Measurements from ENCODE around the gene DENND6A. TPM values are rescaled to one million over a fixed set of nuclear protein-coding genes. Genes with fewer than 3 reads are reported as not detected.

Gene DENND6A
- total RNA-seq, 1 donor: 25.3 TPM

- no peak for TF ChIP-seq CTCF (IDR thresholded peaks at IDR 0.05; ENCODE audit: extremely low read depth, low read depth, low read length)
- Histone ChIP-seq H3K36me3 (ENCODE audit: insufficient read depth, low read length) (no peaks in the 10 kb centered on the region), H2AFZ (ENCODE audit: low read length) (peak overlapping the region; percentile 21), H3K27me3 (ENCODE audit: insufficient read depth, low read length) (no peaks in the 10 kb centered on the region), H3K4me1 (ENCODE audit: insufficient read depth, low read length) (peaks cover 5% of the 10 kb centered on the region), H3K9me3 (ENCODE audit: low read depth, low read length) (no peaks in the 10 kb centered on the region), H3K79me2 (ENCODE audit: insufficient read depth, low read length) (peaks cover 58% of the 10 kb centered on the region), H3K27ac (ENCODE audit: low read depth, low read length) (peak overlapping the region; percentile 72), H3K4me2 (ENCODE audit: insufficient read depth, low read length) (peak overlapping the region; percentile 95), H3K4me3 (ENCODE audit: insufficient read depth, low read length) (peak overlapping the region; percentile 85), H4K20me1 (ENCODE audit: insufficient read depth, low read length) (peaks cover 28% of the 10 kb centered on the region)
- no peak for DNase-seq (ENCODE audit: insufficient read length, low spot score, missing footprints)
These were observed 1.3 kb downstream of the DENND6A start for GRCh38 chr3:57691411-57692132.

DNA sequence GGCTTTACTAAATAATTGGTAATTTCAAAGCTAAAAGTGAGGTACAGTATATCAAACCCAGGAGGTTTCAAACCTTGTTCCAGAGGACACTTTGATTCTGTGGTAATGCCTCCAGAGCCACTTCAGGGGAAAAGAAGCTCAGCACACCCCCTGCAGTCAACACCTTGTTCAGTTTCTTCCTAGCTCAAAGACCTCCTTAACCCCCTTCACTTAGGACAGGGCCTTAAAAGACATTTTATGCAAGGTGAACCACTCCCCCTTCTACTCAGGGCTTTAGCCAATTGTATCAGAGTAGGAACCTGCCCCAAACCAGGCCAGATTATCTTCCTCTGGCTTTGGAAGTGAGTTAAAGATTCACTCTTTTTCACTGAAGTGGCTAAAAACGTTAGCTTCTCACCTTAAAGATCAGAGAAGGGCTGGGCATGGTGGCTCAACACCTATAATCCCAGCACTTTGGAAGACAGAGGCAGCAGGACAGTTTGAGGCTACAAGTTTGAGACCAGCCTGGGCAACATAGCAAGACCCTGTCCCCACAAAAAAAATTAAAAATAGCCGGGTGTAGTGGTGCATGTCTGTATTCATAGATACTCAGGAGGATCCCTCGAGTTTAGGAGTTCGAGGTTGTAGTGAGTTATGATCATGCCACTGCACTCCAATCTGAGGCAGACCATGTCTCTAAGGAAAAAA lies 3.4 kb downstream of the DENND6A start:
- TF ChIP-seq CTCF (IDR thresholded peaks at IDR 0.05; ENCODE audit: extremely low read depth, low read depth, low read length): no peak
- Histone ChIP-seq H3K4me2 (ENCODE audit: insufficient read depth, low read length) (no peak overlapping the region), H3K4me1 (ENCODE audit: insufficient read depth, low read length) (peaks cover 5% of the 10 kb centered on the region), H3K36me3 (ENCODE audit: insufficient read depth, low read length) (no peaks in the 10 kb centered on the region), H3K79me2 (ENCODE audit: insufficient read depth, low read length) (peaks cover 77% of the 10 kb centered on the region), H3K9me3 (ENCODE audit: low read depth, low read length) (no peaks in the 10 kb centered on the region), H4K20me1 (ENCODE audit: insufficient read depth, low read length) (peaks cover 31% of the 10 kb centered on the region), H3K4me3 (ENCODE audit: insufficient read depth, low read length) (no peak overlapping the region), H2AFZ (ENCODE audit: low read length) (no peak overlapping the region), H3K27ac (ENCODE audit: low read depth, low read length) (no peak overlapping the region), H3K27me3 (ENCODE audit: insufficient read depth, low read length) (no peaks in the 10 kb centered on the region)
- no peak for DNase-seq (ENCODE audit: insufficient read length, low spot score, missing footprints)

- Histone ChIP-seq H3K36me3 (ENCODE audit: insufficient read depth, low read length) (no peaks in the 10 kb centered on the region), H2AFZ (ENCODE audit: low read length) (no peak overlapping the region), H3K27ac (ENCODE audit: low read depth, low read length) (no peak overlapping the region), H3K9me3 (ENCODE audit: low read depth, low read length) (no peaks in the 10 kb centered on the region), H4K20me1 (ENCODE audit: insufficient read depth, low read length) (peaks cover 31% of the 10 kb centered on the region), H3K27me3 (ENCODE audit: insufficient read depth, low read length) (no peaks in the 10 kb centered on the region), H3K4me1 (ENCODE audit: insufficient read depth, low read length) (peaks cover 5% of the 10 kb centered on the region), H3K4me3 (ENCODE audit: insufficient read depth, low read length) (no peak overlapping the region), H3K79me2 (ENCODE audit: insufficient read depth, low read length) (peaks cover 88% of the 10 kb centered on the region), H3K4me2 (ENCODE audit: insufficient read depth, low read length) (no peak overlapping the region)
- no peak for TF ChIP-seq CTCF (IDR thresholded peaks at IDR 0.05; ENCODE audit: extremely low read depth, low read depth, low read length)
- no peak for DNase-seq (ENCODE audit: insufficient read length, low spot score, missing footprints)
These were observed 4.6 kb downstream of the DENND6A start for GRCh38 chr3:57688291-57688690.

DNA sequence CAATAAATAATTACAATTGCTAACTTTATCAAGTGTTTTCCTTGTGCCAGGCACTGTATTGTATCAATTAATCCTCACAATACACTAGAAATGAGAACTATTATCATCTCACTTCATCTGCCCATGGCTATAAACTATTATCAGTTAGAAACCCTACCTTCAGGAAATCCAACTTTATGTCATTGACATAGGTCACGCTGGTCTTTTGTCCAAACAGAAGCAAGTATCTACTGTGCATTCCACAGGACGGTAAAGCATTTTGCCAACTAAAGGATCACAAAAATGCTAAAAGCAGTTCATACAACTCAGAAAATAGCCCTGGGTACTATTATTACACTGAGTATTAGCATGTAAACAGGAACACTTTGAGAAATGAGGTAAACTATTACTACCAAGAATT lies 9.6 kb downstream of the DENND6A start:
- peaks cover 23% of the 10 kb centered on the region for H4K20me1 ChIP-seq (ENCODE audit: insufficient read depth, low read length)
- H3K4me1 ChIP-seq (ENCODE audit: insufficient read depth, low read length): peaks cover 2% of the 10 kb centered on the region
- no peak overlapping the region for H3K4me2 ChIP-seq (ENCODE audit: insufficient read depth, low read length)
- no peak overlapping the region for H2AFZ ChIP-seq (ENCODE audit: low read length)
- no peaks in the 10 kb centered on the region for H3K36me3 ChIP-seq (ENCODE audit: insufficient read depth, low read length)
- peaks cover 89% of the 10 kb centered on the region for H3K79me2 ChIP-seq (ENCODE audit: insufficient read depth, low read length)
- no peak for TF ChIP-seq CTCF (IDR thresholded peaks at IDR 0.05; ENCODE audit: extremely low read depth, low read depth, low read length)
- no peak overlapping the region for H3K4me3 ChIP-seq (ENCODE audit: insufficient read depth, low read length)
- no peak overlapping the region for H3K27ac ChIP-seq (ENCODE audit: low read depth, low read length)
- H3K9me3 ChIP-seq (ENCODE audit: low read depth, low read length): no peaks in the 10 kb centered on the region
- no peaks in the 10 kb centered on the region for H3K27me3 ChIP-seq (ENCODE audit: insufficient read depth, low read length)
- no peak for DNase-seq (ENCODE audit: insufficient read length, low spot score, missing footprints)
